ENCODE data around the gene PCIF1.

The PCIF1 gene

DNA sequence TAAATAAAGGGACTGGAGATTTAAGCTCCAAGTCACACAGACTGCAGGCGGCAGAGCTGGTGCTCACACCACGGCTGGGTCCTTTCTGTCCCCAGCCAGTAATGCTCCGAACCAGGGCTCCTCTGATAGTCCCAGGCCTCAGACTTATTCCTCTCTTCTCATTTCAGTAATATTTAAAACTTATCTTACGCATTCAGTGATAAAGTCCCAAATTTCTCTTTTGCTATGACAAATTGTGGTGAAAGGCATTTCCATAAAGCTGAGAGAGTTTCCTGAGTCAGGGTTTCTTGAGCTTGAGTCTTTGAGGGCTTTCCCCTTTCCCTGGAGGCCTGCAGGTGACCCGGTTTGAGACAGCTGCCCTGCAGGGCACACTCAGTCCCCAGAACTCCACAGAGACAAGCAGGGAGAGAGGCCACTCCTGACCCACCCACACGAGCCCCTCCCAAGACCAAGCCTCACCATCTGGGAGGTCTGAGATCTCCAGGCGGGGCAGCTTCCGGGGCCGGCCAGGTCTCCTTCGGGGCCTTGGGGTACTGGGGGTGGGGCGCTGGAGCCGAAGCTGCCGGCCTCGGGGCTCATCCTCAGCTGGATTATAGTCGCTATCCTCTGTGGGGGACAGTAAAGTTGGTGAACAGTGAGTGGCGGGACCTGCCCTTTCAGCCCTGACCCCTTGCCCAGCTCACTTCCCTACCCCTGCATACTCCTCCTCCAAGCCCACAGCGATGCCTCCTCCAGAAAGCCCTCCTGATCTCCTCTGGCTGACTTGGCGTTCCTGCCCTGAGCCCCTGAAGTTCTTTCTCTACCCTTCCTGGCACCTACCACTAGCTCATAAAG lies 30.9 kb downstream of the PCIF1 start:
- Histone ChIP-seq H3K9me2 (replicated peaks; ENCODE audit: control insufficient read depth, low read length) (no peaks in the 10 kb centered on the region), H3K4me3 (ENCODE audit: low read length) (no peak overlapping the region), H3K4me1 (ENCODE audit: control insufficient read depth, low read length) (peaks cover 10% of the 10 kb centered on the region), H4K20me1 (ENCODE audit: control insufficient read depth, insufficient read depth, low read depth, low read length) (no peaks in the 10 kb centered on the region), H3K9me3 (ENCODE audit: control insufficient read depth, insufficient read depth, low read length) (no peaks in the 10 kb centered on the region), H3K27me3 (ENCODE audit: control insufficient read depth, low read length) (no peaks in the 10 kb centered on the region), H3K79me2 (ENCODE audit: control insufficient read depth, low read length) (peaks cover 14% of the 10 kb centered on the region), H3K36me3 (ENCODE audit: control insufficient read depth, low read length) (peaks cover 67% of the 10 kb centered on the region), H3K27ac (ENCODE audit: low read depth, low read length) (no peak overlapping the region), H3F3A (ENCODE audit: control insufficient read depth, insufficient read depth) (peaks cover 4% of the 10 kb centered on the region), H3K4me2 (ENCODE audit: low read length) (no peak overlapping the region)
- no peak for TF ChIP-seq CTCF (IDR thresholded peaks at IDR 0.05; ENCODE audit: low read depth, low read length, poor library complexity, severe bottlenecking)
- TF ChIP-seq EZH2phosphoT487 (IDR thresholded peaks at IDR 0.05; ENCODE audit: borderline replicate concordance, low read length), result no peak

- Histone ChIP-seq H3K79me2 (ENCODE audit: control insufficient read depth, low read length) (peaks cover 26% of the 10 kb centered on the region), H3K9me3 (ENCODE audit: control insufficient read depth, insufficient read depth, low read length) (no peaks in the 10 kb centered on the region), H3K4me3 (ENCODE audit: low read length) (no peak overlapping the region), H3K9me2 (replicated peaks; ENCODE audit: control insufficient read depth, low read length) (no peaks in the 10 kb centered on the region), H3K4me1 (ENCODE audit: control insufficient read depth, low read length) (peaks cover 16% of the 10 kb centered on the region), H3K4me2 (ENCODE audit: low read length) (no peak overlapping the region), H3K36me3 (ENCODE audit: control insufficient read depth, low read length) (peaks cover 64% of the 10 kb centered on the region), H3K27ac (ENCODE audit: low read depth, low read length) (no peak overlapping the region), H3K27me3 (ENCODE audit: control insufficient read depth, low read length) (no peaks in the 10 kb centered on the region), H4K20me1 (ENCODE audit: control insufficient read depth, insufficient read depth, low read depth, low read length) (no peaks in the 10 kb centered on the region), H3F3A (ENCODE audit: control insufficient read depth, insufficient read depth) (peaks cover 10% of the 10 kb centered on the region)
- no peak for TF ChIP-seq CTCF (IDR thresholded peaks at IDR 0.05; ENCODE audit: low read depth, low read length, poor library complexity, severe bottlenecking)
- no peak for TF ChIP-seq EZH2phosphoT487 (IDR thresholded peaks at IDR 0.05; ENCODE audit: borderline replicate concordance, low read length)
Observed at GRCh38 chr20:45967551-45968080, 33.1 kb downstream of the PCIF1 start.

GRCh38 chr20:45968081-45968671 lies 33.7 kb downstream of the PCIF1 start:
- H3K27ac ChIP-seq (ENCODE audit: low read depth, low read length), result no peak overlapping the region

More at GRCh38 chr20:45968081-45968671, 33.7 kb downstream of the PCIF1 start:
- H4K20me1 ChIP-seq (ENCODE audit: control insufficient read depth, insufficient read depth, low read depth, low read length), result no peaks in the 10 kb centered on the region
- H3K27me3 ChIP-seq (ENCODE audit: control insufficient read depth, low read length), result no peaks in the 10 kb centered on the region
- H3K4me1 ChIP-seq (ENCODE audit: control insufficient read depth, low read length), result peaks cover 20% of the 10 kb centered on the region
- H3K4me3 ChIP-seq (ENCODE audit: low read length), result no peak overlapping the region
- H3F3A ChIP-seq (ENCODE audit: control insufficient read depth, insufficient read depth), result peaks cover 10% of the 10 kb centered on the region
- no peak for TF ChIP-seq CTCF (IDR thresholded peaks at IDR 0.05; ENCODE audit: low read depth, low read length, poor library complexity, severe bottlenecking)
- TF ChIP-seq EZH2phosphoT487 (IDR thresholded peaks at IDR 0.05; ENCODE audit: borderline replicate concordance, low read length), result no peak
- H3K4me2 ChIP-seq (ENCODE audit: low read length), result no peak overlapping the region
- no peaks in the 10 kb centered on the region for H3K9me3 ChIP-seq (ENCODE audit: control insufficient read depth, insufficient read depth, low read length)
- peaks cover 26% of the 10 kb centered on the region for H3K79me2 ChIP-seq (ENCODE audit: control insufficient read depth, low read length)
- H3K36me3 ChIP-seq (ENCODE audit: control insufficient read depth, low read length), result peaks cover 61% of the 10 kb centered on the region
- H3K9me2 ChIP-seq (replicated peaks; ENCODE audit: control insufficient read depth, low read length), result no peaks in the 10 kb centered on the region
